ENCODE data around the gene CGRRF1. TPM values are rescaled to one million over a fixed set of nuclear protein-coding genes. Genes with fewer than 3 reads are reported as not detected.
A peak's percentile ranks its signal among the peaks of the same experiment; 100 is the strongest.

Gene CGRRF1
- total RNA-seq, 1 donor: 17.3 TPM

GRCh38 chr14:54568821-54569595, 59.3 kb downstream of the CGRRF1 start:
- DNase-seq (ENCODE audit: low read depth): peak; percentile 55
- H3K4me3 ChIP-seq (ENCODE audit: low read depth, low read length): peak overlapping the region; percentile 76
- TF ChIP-seq CTCF (IDR thresholded peaks at IDR 0.05; ENCODE audit: insufficient read depth, low read depth, low read length): no peak

GRCh38 chr14:54570047-54570446, 60.3 kb downstream of the CGRRF1 start:
- peak overlapping the region; percentile 30 for H3K4me3 ChIP-seq (ENCODE audit: low read depth, low read length)
- no peak for TF ChIP-seq CTCF (IDR thresholded peaks at IDR 0.05; ENCODE audit: insufficient read depth, low read depth, low read length)
- DNase-seq (ENCODE audit: low read depth): no peak

- no peak for TF ChIP-seq CTCF (IDR thresholded peaks at IDR 0.05; ENCODE audit: insufficient read depth, low read depth, low read length)
- peak overlapping the region; percentile 30 for H3K4me3 ChIP-seq (ENCODE audit: low read depth, low read length)
- peak; percentile 90 for DNase-seq (ENCODE audit: low read depth)
Measured at GRCh38 chr14:54570631-54571415, 61.1 kb downstream of the CGRRF1 start.

- DNase-seq (ENCODE audit: low read depth): peak; percentile 44
- no peak overlapping the region for H3K4me3 ChIP-seq (ENCODE audit: low read depth, low read length)
- peak; percentile 57 for TF ChIP-seq CTCF (IDR thresholded peaks at IDR 0.05; ENCODE audit: insufficient read depth, low read depth, low read length)
Measured at GRCh38 chr14:54572316-54572715, 62.6 kb downstream of the CGRRF1 start.

DNA sequence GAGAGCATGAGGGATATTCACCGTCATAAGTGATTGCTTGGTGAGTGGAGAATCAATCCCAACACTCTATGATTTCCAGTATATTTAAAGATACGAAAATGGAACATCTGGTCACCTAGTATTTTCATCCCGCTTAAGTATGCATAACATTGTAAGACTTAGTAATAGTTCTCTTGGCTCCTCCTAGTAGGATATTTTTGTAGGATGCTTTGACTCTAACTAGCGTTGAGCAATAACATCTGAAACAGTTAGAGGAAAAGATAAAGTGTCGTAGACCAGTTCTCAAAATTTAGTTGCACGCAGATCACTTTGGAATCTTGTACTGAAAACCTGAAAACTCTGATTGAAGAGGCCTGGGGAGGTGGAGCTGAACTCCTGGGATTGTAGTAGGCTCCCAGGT, 64.8 kb downstream of the CGRRF1 start:
- no peak for TF ChIP-seq CTCF (IDR thresholded peaks at IDR 0.05; ENCODE audit: insufficient read depth, low read depth, low read length)
- peak; percentile 65 for DNase-seq (ENCODE audit: low read depth)
- H3K4me3 ChIP-seq (ENCODE audit: low read depth, low read length): no peak overlapping the region

DNA sequence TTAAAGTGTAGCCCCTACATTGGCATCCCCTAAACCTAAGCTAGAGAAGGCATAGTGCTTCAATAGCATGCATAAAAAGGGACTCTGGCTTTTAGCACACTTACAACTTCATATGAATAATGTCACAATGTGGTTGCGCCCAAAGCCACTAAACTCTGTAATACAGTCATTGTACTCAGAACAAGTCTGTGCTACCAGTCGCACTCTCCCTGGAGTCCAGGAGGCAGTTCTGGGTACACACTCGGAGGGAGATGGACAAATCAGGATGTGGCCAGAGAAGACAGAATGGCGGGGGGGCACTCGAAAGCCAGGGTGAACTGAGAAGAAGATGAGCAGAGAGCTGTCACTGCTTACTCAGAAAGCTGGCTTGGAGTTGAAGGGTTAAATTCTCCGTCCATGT, 67.8 kb downstream of the CGRRF1 start:
- no peak for DNase-seq (ENCODE audit: low read depth)
- H3K4me3 ChIP-seq (ENCODE audit: low read depth, low read length): no peak overlapping the region
- TF ChIP-seq CTCF (IDR thresholded peaks at IDR 0.05; ENCODE audit: insufficient read depth, low read depth, low read length): no peak

Measured in fibroblast of villous mesenchyme (primary cell).